ENCODE measurements around the gene TSSK6.

TSSK6 gene

GRCh38 chr19:19514881-19515641 is at the start of gene TSSK6:
TSS of gene TSSK6 (minus strand) at chr19:19515548. CDS start at chr19:19515427, 121 bp downstream.
- no peak for DNase-seq

GRCh38 chr19:19563348-19563848 is 48.0 kb upstream of the TSSK6 start:
- no peak for DNase-seq

- no peak for DNase-seq
These were observed 47.5 kb upstream of the TSSK6 start for GRCh38 chr19:19562665-19563347.

GRCh38 chr19:19561946-19562664 is 46.8 kb upstream of the TSSK6 start:
- DNase-seq = no peak

GRCh38 chr19:19559931-19560330 is 44.6 kb upstream of the TSSK6 start:
- DNase-seq = no peak

- DNase-seq = no peak
These were observed 43.3 kb upstream of the TSSK6 start for GRCh38 chr19:19558636-19559035.

GRCh38 chr19:19558055-19558454 is 42.7 kb upstream of the TSSK6 start:
- DNase-seq = no peak

GRCh38 chr19:19554074-19555023 is 39.0 kb upstream of the TSSK6 start:
- DNase-seq = no peak

GRCh38 chr19:19553670-19554069 is 38.3 kb upstream of the TSSK6 start:
- no peak for DNase-seq

- peak; percentile 7 for DNase-seq
These were observed 37.5 kb upstream of the TSSK6 start for GRCh38 chr19:19552798-19553197.

- no peak for DNase-seq
These were observed 36.5 kb upstream of the TSSK6 start for GRCh38 chr19:19551853-19552192.

GRCh38 chr19:19550972-19551852 is 35.9 kb upstream of the TSSK6 start:
- DNase-seq = no peak

- no peak for DNase-seq
These were observed 35.2 kb upstream of the TSSK6 start for GRCh38 chr19:19550485-19550929.

- no peak for DNase-seq
These were observed 34.6 kb upstream of the TSSK6 start for GRCh38 chr19:19549804-19550464.

- no peak for DNase-seq
These were observed 33.8 kb upstream of the TSSK6 start for GRCh38 chr19:19548915-19549759.

- no peak for DNase-seq
These were observed 32.5 kb upstream of the TSSK6 start for GRCh38 chr19:19547674-19548336.

- no peak for DNase-seq
These were observed 31.4 kb upstream of the TSSK6 start for GRCh38 chr19:19546751-19547162.

- no peak for DNase-seq
These were observed 30.4 kb upstream of the TSSK6 start for GRCh38 chr19:19545707-19546106.

GRCh38 chr19:19544954-19545591 is 29.7 kb upstream of the TSSK6 start:
- no peak for DNase-seq
